Mammary epithelial cell (primary cell): ENCODE measurements around the gene ZFPL1.

Source experiments
- CTCF ChIP-seq, 2 donors: IDR thresholded peaks in 1 of 2; conservative IDR thresholded peaks in 1 of 2; 2 replicates each; pipeline ENCODE4 v1.5.1; 2011 to 2012; ENCODE audit warnings: inconsistent platforms in 2 of 2, low read length in 2 of 2, mild to moderate bottlenecking in 2 of 2, control low read depth in 1 of 2, low read depth in 1 of 2; ENCODE audit not compliant: insufficient read depth in 1 of 2; ENCODE audit errors: extremely low read depth in 1 of 2
- EZH2 ChIP-seq: IDR thresholded peaks from 2 replicates; pipeline ENCODE4 v1.6.1; 2012; ENCODE audit warnings: low read length, inconsistent platforms, borderline replicate concordance

DNA sequence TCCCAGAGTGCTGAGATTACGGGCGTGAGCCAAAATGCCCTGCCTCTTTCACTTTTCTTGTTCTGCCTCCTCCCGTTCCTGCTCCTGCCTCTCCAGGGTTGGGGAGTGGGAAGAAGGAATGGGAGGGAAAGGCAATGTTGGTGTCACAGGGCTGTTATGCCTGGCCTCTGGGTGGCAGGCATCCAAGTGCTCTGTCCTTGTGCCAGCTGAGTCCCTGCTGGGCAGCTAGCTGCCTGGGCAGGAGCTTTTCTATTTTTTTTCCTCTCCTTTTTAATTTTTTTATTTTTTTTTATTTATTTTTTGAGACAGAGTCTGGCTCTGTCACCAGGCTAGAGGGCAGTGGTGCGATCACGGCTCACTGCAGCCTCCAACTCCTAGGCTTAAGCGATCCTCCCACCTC lies 47.1 kb upstream of the ZFPL1 start:
- TF ChIP-seq CTCF (conservative IDR thresholded peaks at IDR 0.05 in 1 of 2, IDR thresholded peaks at IDR 0.05 in 1 of 2; ENCODE audit: extremely low read depth in 1 of 2, insufficient read depth in 1 of 2, low read depth in 1 of 2, low read length in 2 of 2): no peak
- TF ChIP-seq EZH2: no peak
